HEK293 (cell line): ENCODE data around the gene C8B.

Experiments
- CTCF ChIA-PET: fragments of 350-600 bp; formaldehyde crosslinking; extraction: SDS; loops from one replicate; lab custom pipeline; 2021; ENCODE audit warnings: antibody characterized with exemption; lab: Yijun Ruan, JAX
- POLR2A ChIA-PET: fragments of 300-600 bp; formaldehyde crosslinking; extraction: SDS; loops from one replicate; lab custom pipeline; 2020; ENCODE audit warnings: antibody characterized with exemption, inconsistent platforms; lab: Yijun Ruan, JAX
- H3K27ac ChIP-seq: fragments of 200-500 bp; sonication (Bioruptor generic); 2 replicates; pipeline ENCODE4 v1.5.1; 2014; ENCODE audit warnings: low read depth, low read length, control low read depth, inconsistent platforms; ENCODE audit errors: extremely low read depth
- H3K36me3 ChIP-seq, 2 experiments: fragments of 200-500 bp in 1 of 2; sonication (Bioruptor generic) in 1 of 2; 1 replicate in 1 of 2; 2 replicates in 1 of 2; pipeline ENCODE4 v1.5.1; 2014 to 2017; ENCODE audit warnings: inconsistent platforms in 2 of 2, low read length in 2 of 2; ENCODE audit not compliant: control insufficient read depth in 2 of 2, insufficient read depth in 1 of 2
- H3K4me1 ChIP-seq: fragments of 200-500 bp; sonication (Bioruptor generic); 2 replicates; pipeline ENCODE4 v1.5.1; 2014; ENCODE audit warnings: mild to moderate bottlenecking, low read length, inconsistent platforms; ENCODE audit not compliant: control insufficient read depth, insufficient read depth
- H3K4me3 ChIP-seq: 2 replicates; pipeline ENCODE4 v1.5.1; 2011; ENCODE audit warnings: low read depth, mild to moderate bottlenecking, control low read depth, low read length, moderate library complexity
- H3K9me3 ChIP-seq: fragments of 200-500 bp; sonication (Bioruptor generic); 2 replicates; pipeline ENCODE4 v1.5.1; 2014; ENCODE audit warnings: low read depth, low read length, inconsistent platforms; ENCODE audit not compliant: control insufficient read depth, insufficient read depth
- FEZF1 ChIP-seq: fragments of 450-650 bp; formaldehyde crosslinking; IDR thresholded peaks from 2 replicates; pipeline ENCODE4 v1.5.1; 2016; ENCODE audit warnings: missing biosample characterization, missing genetic modification characterization
- GLI4 ChIP-seq: fragments of 450-650 bp; formaldehyde crosslinking; IDR thresholded peaks from 2 replicates; pipeline ENCODE4 v1.5.1; 2016; ENCODE audit warnings: missing biosample characterization, missing genetic modification characterization
- HOXD13 ChIP-seq: sonication (generic); formaldehyde crosslinking; IDR thresholded peaks from 2 replicates; pipeline ENCODE4 v1.8.0; 2022; ENCODE audit warnings: missing genetic modification reagents, borderline replicate concordance
- KLF9 ChIP-seq: fragments of 450-650 bp; formaldehyde crosslinking; IDR thresholded peaks from 2 replicates; pipeline ENCODE4 v1.5.1; 2016; ENCODE audit warnings: missing biosample characterization, missing genetic modification characterization, low read depth
- MYNN ChIP-seq: fragments of 450-650 bp; formaldehyde crosslinking; IDR thresholded peaks from 2 replicates; pipeline ENCODE4 v1.5.1; 2016; ENCODE audit warnings: missing biosample characterization, missing genetic modification characterization, borderline replicate concordance
- PRDM1 ChIP-seq: fragments of 450-650 bp; formaldehyde crosslinking; IDR thresholded peaks from 2 replicates; pipeline ENCODE4; 2016; ENCODE audit warnings: missing biosample characterization, missing genetic modification characterization
- PRDM6 ChIP-seq: fragments of 450-650 bp; formaldehyde crosslinking; IDR thresholded peaks from 2 replicates; pipeline ENCODE4 v1.5.1; 2017; ENCODE audit warnings: missing biosample characterization, missing genetic modification characterization
- RBAK ChIP-seq: fragments of 450-650 bp; formaldehyde crosslinking; IDR thresholded peaks from 2 replicates; pipeline ENCODE4 v1.5.1; 2016; ENCODE audit warnings: missing biosample characterization, missing genetic modification characterization
- TRIM28 ChIP-seq: IDR thresholded peaks from 2 replicates; pipeline ENCODE4 v1.6.1; 2011; ENCODE audit warnings: low read length, control low read depth, borderline replicate concordance
- ZBTB17 ChIP-seq: fragments of 450-650 bp; formaldehyde crosslinking; IDR thresholded peaks from 2 replicates; pipeline ENCODE4 v1.5.1; 2016; ENCODE audit warnings: missing biosample characterization, missing genetic modification characterization
- ZBTB7A ChIP-seq: fragments of 450-650 bp; formaldehyde crosslinking; IDR thresholded peaks from 2 replicates; pipeline ENCODE4 v1.5.1; 2016; ENCODE audit warnings: low read depth, missing biosample characterization, missing genetic modification characterization
- ZIC2 ChIP-seq: fragments of 450-650 bp; formaldehyde crosslinking; IDR thresholded peaks from 2 replicates; pipeline ENCODE4 v1.5.1; 2016; ENCODE audit warnings: missing biosample characterization, missing genetic modification characterization
- ZNF18 ChIP-seq: fragments of 450-650 bp; formaldehyde crosslinking; IDR thresholded peaks from 2 replicates; pipeline ENCODE4 v1.5.1; 2016; ENCODE audit warnings: missing biosample characterization, missing genetic modification characterization
- ZNF24 ChIP-seq: fragments of 450-650 bp; formaldehyde crosslinking; IDR thresholded peaks from 2 replicates; pipeline ENCODE4 v1.5.1; 2016; ENCODE audit warnings: missing biosample characterization, missing genetic modification characterization
- ZNF292 ChIP-seq: fragments of 450-650 bp; formaldehyde crosslinking; IDR thresholded peaks from 2 replicates; pipeline ENCODE4 v1.5.1; 2016; ENCODE audit warnings: low read depth, missing biosample characterization, missing genetic modification characterization, borderline replicate concordance
- ZNF354C ChIP-seq: fragments of 450-650 bp; formaldehyde crosslinking; IDR thresholded peaks from 2 replicates; pipeline ENCODE4 v1.5.1; 2016; ENCODE audit warnings: missing biosample characterization, missing genetic modification characterization, low read depth, borderline replicate concordance
- ZNF561 ChIP-seq: fragments of 450-650 bp; IDR thresholded peaks from 2 replicates; pipeline ENCODE4 v1.5.1; 2018; ENCODE audit warnings: missing biosample characterization, missing genetic modification characterization, borderline replicate concordance
- ZNF571 ChIP-seq: fragments of 450-650 bp; formaldehyde crosslinking; IDR thresholded peaks from 2 replicates; pipeline ENCODE4 v1.5.0; 2017; ENCODE audit warnings: missing biosample characterization, missing genetic modification characterization
- ZNF585B ChIP-seq: fragments of 450-650 bp; formaldehyde crosslinking; IDR thresholded peaks from 2 replicates; pipeline ENCODE4 v1.5.1; 2016; ENCODE audit warnings: missing biosample characterization, missing genetic modification characterization
- ZNF624 ChIP-seq: fragments of 450-650 bp; formaldehyde crosslinking; IDR thresholded peaks from 2 replicates; pipeline ENCODE4 v1.5.1; 2017; ENCODE audit warnings: missing biosample characterization, missing genetic modification characterization
- ZNF626 ChIP-seq: fragments of 450-650 bp; sonication (Bioruptor Pico); formaldehyde crosslinking; IDR thresholded peaks from 2 replicates; pipeline ENCODE4 v1.5.1; 2018; ENCODE audit warnings: missing biosample characterization, missing genetic modification characterization, inconsistent platforms
- ZNF76 ChIP-seq: fragments of 450-650 bp; formaldehyde crosslinking; IDR thresholded peaks from 2 replicates; pipeline ENCODE4; 2016; ENCODE audit warnings: low read depth, missing biosample characterization, missing genetic modification characterization, borderline replicate concordance
- ZNF776 ChIP-seq: fragments of 450-650 bp; formaldehyde crosslinking; IDR thresholded peaks from 2 replicates; pipeline ENCODE4 v1.5.0; 2017; ENCODE audit warnings: missing biosample characterization, missing genetic modification characterization, borderline replicate concordance
- ZNF837 ChIP-seq: fragments of 450-650 bp; formaldehyde crosslinking; IDR thresholded peaks from 2 replicates; pipeline ENCODE4 v1.5.1; 2016; ENCODE audit warnings: missing biosample characterization, missing genetic modification characterization

The C8B gene

GRCh38 chr1:56940039-56940438 is 25.8 kb downstream of the C8B start (continued):
- TF ChIP-seq KLF9 (tag by site-specific recombination) (no peak), ZNF561 (tag by site-specific recombination) (no peak)

- no peaks in the 10 kb centered on the region for H3K9me3 ChIP-seq
- no peaks in the 10 kb centered on the region for H3K36me3 ChIP-seq
- ChIA-PET CTCF (no interaction called here), POLR2A (no interaction called here)
- H3K27ac ChIP-seq: no peak overlapping the region
- no peak overlapping the region for H3K4me3 ChIP-seq
- no peaks in the 10 kb centered on the region for H3K4me1 ChIP-seq
- TF ChIP-seq FEZF1 (tag by site-specific recombination) (no peak), ZBTB17 (tag by site-specific recombination) (no peak)
Observed at GRCh38 chr1:56939209-56939608, 26.6 kb downstream of the C8B start.

- ChIA-PET CTCF (interaction anchor here (0.6 to 0.7 kb wide), 2 partner anchors 14 to 15 kb away, joined by 4 read pairs; no protein-coding TSS in a partner anchor), POLR2A (no interaction called here)
- no peaks in the 10 kb centered on the region for H3K9me3 ChIP-seq
Observed at GRCh38 chr1:56938646-56939045, 27.2 kb downstream of the C8B start.

GRCh38 chr1:56934430-56935060 is 31.3 kb downstream of the C8B start:
- Histone ChIP-seq H3K4me3 (no peak overlapping the region), H3K9me3 (no peaks in the 10 kb centered on the region), H3K4me1 (no peaks in the 10 kb centered on the region), H3K36me3 (no peaks in the 10 kb centered on the region), H3K27ac (no peak overlapping the region)
- CTCF ChIA-PET: interaction anchor here (0.6 kb wide), 1 partner anchor 14 kb away, joined by 4 read pairs; no protein-coding TSS in a partner anchor
- POLR2A ChIA-PET: no interaction called here
- TF ChIP-seq ZNF18 (tag by site-specific recombination) (no peak), MYNN (tag by site-specific recombination) (no peak), PRDM6 (tag by site-specific recombination) (no peak), ZNF24 (tag by site-specific recombination) (no peak), ZNF624 (tag by site-specific recombination) (no peak), PRDM1 (tag by site-specific recombination) (no peak), ZNF292 (no peak), ZIC2 (tag by site-specific recombination) (no peak), RBAK (no peak), TRIM28 (no peak), ZNF76 (tag by site-specific recombination) (no peak), ZNF354C (tag by site-specific recombination) (no peak), ZNF585B (tag by site-specific recombination) (no peak)

More at GRCh38 chr1:56938646-56939045, 27.2 kb downstream of the C8B start:
- TF ChIP-seq PRDM6 (tag by site-specific recombination) (no peak), ZNF571 (tag by site-specific recombination) (no peak), ZNF776 (tag by site-specific recombination) (no peak), ZNF626 (tag by site-specific recombination) (no peak), ZNF837 (tag by site-specific recombination) (no peak), ZBTB7A (tag by site-specific recombination) (no peak), GLI4 (no peak), HOXD13 (CRISPR knock-in tag) (no peak), ZNF292 (no peak), RBAK (no peak), ZNF561 (tag by site-specific recombination) (no peak)
- no peaks in the 10 kb centered on the region for H3K36me3 ChIP-seq
- no peak overlapping the region for H3K4me3 ChIP-seq
- H3K4me1 ChIP-seq: no peaks in the 10 kb centered on the region
- H3K27ac ChIP-seq: no peak overlapping the region
